Psoas muscle (tissue), 8 donors: Measurements from ENCODE around the gene CDC16. TPM values are rescaled to one million over a fixed set of nuclear protein-coding genes. Genes with fewer than 3 reads are reported as not detected.
"Not testable (repeated sequence)": the region's sequence is repeated elsewhere in the genome, so short reads cannot be mapped to it uniquely, and the experiment has no call there.

Experiments
- ATAC-seq, 4 donors: fragments of 200-7000 bp; cut with Tn5 transposase; one replicate each; pipeline ENCODE4 v1.9.1; 2020; ENCODE audit warnings: moderate library complexity in 3 of 4, mild to moderate bottlenecking in 2 of 4
- DNase-seq, 2 donors: peaks; one replicate each; pipeline ENCODE4 v3.0.0-alpha.2; 2020
- H3K27ac ChIP-seq: fragments of 200-600 bp; one replicate; pipeline ENCODE4 v1.8.0; 2022
- H3K27me3 ChIP-seq, 3 donors: fragments of 200-600 bp in 1 of 3; one replicate each; pipeline versions ENCODE4 v1.6.1 to v1.8.0; 2013 to 2022; ENCODE audit warnings: low read length in 2 of 3, mild to moderate bottlenecking in 2 of 3, moderate library complexity in 1 of 3; ENCODE audit not compliant: insufficient read depth in 3 of 3
- H3K36me3 ChIP-seq, 2 donors: fragments of 200-600 bp in 1 of 2; one replicate each; pipeline versions ENCODE4 v1.6.1 to v1.8.0; 2013 to 2022; ENCODE audit warnings: low read depth in 1 of 2, mild to moderate bottlenecking in 1 of 2, moderate library complexity in 1 of 2; ENCODE audit not compliant: insufficient read depth in 1 of 2
- H3K4me1 ChIP-seq: fragments of 200-600 bp; one replicate; pipeline ENCODE4 v1.8.0; 2022
- H3K4me3 ChIP-seq: fragments of 200-600 bp; one replicate; pipeline ENCODE4 v1.8.0; 2022; ENCODE audit warnings: mild to moderate bottlenecking
- H3K9me3 ChIP-seq: fragments of 200-600 bp; one replicate; pipeline ENCODE4 v1.8.0; 2022
- WGBS, 3 donors: extraction: QIAGEN DNeasy Blood & Tissue Kit; methylation state at CpG; one replicate each; pipeline versions ENCODE4 v1.1.6 to v1.1.7; 2013; 5-methylcytosine and 5-hydroxymethylcytosine counted together
- intact Hi-C, 2 donors: fragments of 100-400 bp; cut with DNase I; formaldehyde crosslinking; loops; one replicate each; pipeline versions ENCODE4 v1.11.0 to v1.14.2; 2022
- polyA plus RNA-seq, 3 donors: library from polyadenylated mRNA; stranded (reverse); fragments of 200-250 nt; gene quantifications; one replicate each; pipeline ENCODE4 v1.2.3, GENCODE V29; 2013
- total RNA-seq, 4 donors: library from RNA; stranded (reverse); fragmentation: NEBNext Ultra II Directional in 2 of 4; extraction: Animal tissue kit (Norgen Biotek cat#: 25700) in 2 of 4; gene quantifications; one replicate each; pipeline versions ENCODE4 v1.2.1 to v1.2.4, GENCODE V29; 2021 to 2023
- TF ChIP-seq, protein P1 (sequence below): fragments of 200-600 bp; IDR thresholded peaks from one replicate; pipeline ENCODE4 v1.8.0; 2022; ENCODE audit warnings: antibody characterized with exemption
- donor health status: healthy with polysubstance abuse.
- donor health status: DM: no; HTN: no; CAD: no; lungs with moderate emphysema.
- donor health status: Bipolar disorder and iron deficiency.
- donor health status: healthy.
- donor health status: DM: yes; HTN: yes; CAD: no.
- donor health status: DM: no; HTN: no; CAD: no.
- donor health status: DM: no; HTN: no; CAD: no.
- donor health status: DM: yes; HTN: yes; CAD: no.

CDC16 gene
- total and polyA plus RNA-seq, 7 donors, result 29.6 to 59.6 (median 41.7) TPM

DNA sequence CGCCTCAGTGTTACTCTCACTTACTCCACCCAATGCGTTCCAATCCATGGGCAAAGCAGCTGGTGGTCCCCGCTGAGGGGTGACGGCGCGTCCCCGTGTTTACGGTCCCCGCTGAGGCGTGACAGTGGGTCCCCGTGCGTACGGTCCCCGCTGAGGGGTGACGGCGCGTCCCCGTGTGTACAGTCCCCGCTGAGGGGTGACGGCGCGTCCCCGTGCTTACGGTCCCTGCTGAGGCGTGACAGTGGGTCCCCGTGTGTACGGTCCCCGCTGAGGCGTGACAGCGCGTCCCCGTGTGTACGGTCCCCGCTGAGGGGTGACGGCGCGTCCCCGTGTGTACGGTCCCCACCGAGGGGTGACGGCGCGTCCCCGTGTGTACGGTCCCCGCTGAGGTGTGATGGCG, 36.1 kb upstream of the CDC16 start:
- no peaks in the 10 kb centered on the region for H3K36me3 ChIP-seq
- 56 to 98% (median 97%) methylated on average over 11 to 47 of the region's 47 CpGs for WGBS, 3 donors
- intact Hi-C loops, result no loop called here

DNA sequence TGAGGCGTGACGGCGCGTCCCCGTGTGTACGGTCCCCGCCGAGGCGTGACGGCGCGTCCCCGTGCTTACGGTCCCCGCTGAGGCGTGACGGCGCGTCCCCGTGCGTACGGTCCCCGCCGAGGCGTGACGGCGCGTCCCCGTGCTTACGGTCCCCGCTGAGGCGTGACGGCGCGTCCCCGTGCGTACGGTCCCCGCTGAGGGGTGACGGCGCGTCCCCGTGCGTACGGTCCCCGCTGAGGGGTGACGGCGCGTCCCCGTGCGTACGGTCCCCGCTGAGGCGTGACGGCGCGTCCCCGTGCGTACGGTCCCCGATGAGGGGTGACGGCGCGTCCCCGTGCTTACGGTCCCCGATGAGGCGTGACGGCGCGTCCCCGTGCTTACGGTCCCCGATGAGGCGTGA, 35.2 kb upstream of the CDC16 start:
- H3K27me3 ChIP-seq, result peaks cover 0 to 33% (median 9%) of the 10 kb centered on the region in 3 donors
- H3K4me3 ChIP-seq, H3K4me1 ChIP-seq, H3K9me3 ChIP-seq, ATAC-seq, DNase-seq, intact Hi-C loops, H3K36me3 ChIP-seq, H3K27ac ChIP-seq: not testable (repeated sequence)
- WGBS, 3 donors, result 7 to 51% (median 12%) methylated on average over 40 to 66 of the region's 75 CpGs

More for the DNA sequence above, 36.1 kb upstream of the CDC16 start:
- Histone ChIP-seq H3K4me1 (no peaks in the 10 kb centered on the region), H3K9me3 (no peaks in the 10 kb centered on the region), H3K27me3 (peaks cover 0 to 33% (median 9%) of the 10 kb centered on the region in 3 donors), H3K27ac (no peak overlapping the region), H3K4me3 (no peak overlapping the region)
- TF ChIP-seq, protein P1, sequence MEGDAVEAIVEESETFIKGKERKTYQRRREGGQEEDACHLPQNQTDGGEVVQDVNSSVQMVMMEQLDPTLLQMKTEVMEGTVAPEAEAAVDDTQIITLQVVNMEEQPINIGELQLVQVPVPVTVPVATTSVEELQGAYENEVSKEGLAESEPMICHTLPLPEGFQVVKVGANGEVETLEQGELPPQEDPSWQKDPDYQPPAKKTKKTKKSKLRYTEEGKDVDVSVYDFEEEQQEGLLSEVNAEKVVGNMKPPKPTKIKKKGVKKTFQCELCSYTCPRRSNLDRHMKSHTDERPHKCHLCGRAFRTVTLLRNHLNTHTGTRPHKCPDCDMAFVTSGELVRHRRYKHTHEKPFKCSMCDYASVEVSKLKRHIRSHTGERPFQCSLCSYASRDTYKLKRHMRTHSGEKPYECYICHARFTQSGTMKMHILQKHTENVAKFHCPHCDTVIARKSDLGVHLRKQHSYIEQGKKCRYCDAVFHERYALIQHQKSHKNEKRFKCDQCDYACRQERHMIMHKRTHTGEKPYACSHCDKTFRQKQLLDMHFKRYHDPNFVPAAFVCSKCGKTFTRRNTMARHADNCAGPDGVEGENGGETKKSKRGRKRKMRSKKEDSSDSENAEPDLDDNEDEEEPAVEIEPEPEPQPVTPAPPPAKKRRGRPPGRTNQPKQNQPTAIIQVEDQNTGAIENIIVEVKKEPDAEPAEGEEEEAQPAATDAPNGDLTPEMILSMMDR, result no peak
- DNase-seq (no peak), ATAC-seq (no peak)

GRCh38 chr13:114199954-114200353, 34.7 kb upstream of the CDC16 start:
- ATAC-seq (peak in 1 of 4 donors; percentile 35), DNase-seq (no peak)
- H3K27ac ChIP-seq, result no peak overlapping the region
- peak overlapping the region; percentile 27 for H3K4me3 ChIP-seq
- H3K27me3 ChIP-seq, result peaks cover 0 to 33% (median 9%) of the 10 kb centered on the region in 3 donors
- intact Hi-C loops, result no loop called here
- no peaks in the 10 kb centered on the region for H3K9me3 ChIP-seq
- TF ChIP-seq, protein P1, result no peak
- 5 to 49% (median 6%) methylated on average over 28 to 42 of the region's 42 CpGs for WGBS, 3 donors
- no peaks in the 10 kb centered on the region for H3K36me3 ChIP-seq
- no peaks in the 10 kb centered on the region for H3K4me1 ChIP-seq

DNA sequence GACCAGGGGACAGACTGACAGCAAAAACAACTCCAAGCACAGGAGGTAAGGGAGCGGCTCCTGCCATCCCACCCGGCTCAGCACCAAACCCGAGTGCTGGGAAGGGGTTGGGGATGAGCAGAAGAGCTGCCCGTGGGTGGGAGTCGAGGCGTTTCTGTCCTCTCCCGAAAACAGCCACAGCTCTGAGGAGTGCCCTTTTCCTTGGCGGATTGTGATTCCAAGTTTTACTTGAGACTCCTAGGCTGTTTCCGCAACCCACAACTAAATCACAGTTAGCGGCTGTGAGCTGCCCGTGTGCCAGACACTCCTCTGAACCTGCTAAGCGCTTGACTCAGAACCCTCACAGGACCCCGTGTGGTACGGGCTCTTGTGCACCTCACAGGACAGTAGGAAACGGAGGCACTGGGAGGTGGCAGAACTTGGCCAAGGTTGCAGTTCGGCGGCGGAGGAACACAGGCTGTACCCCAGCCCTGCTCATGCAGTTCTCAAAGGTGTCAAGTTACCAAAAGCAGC, 34.2 kb upstream of the CDC16 start:
- Histone ChIP-seq H3K4me1 (no peaks in the 10 kb centered on the region), H3K36me3 (no peaks in the 10 kb centered on the region), H3K27ac (no peak overlapping the region), H3K27me3 (peaks cover 0 to 33% (median 9%) of the 10 kb centered on the region in 3 donors), H3K9me3 (no peaks in the 10 kb centered on the region), H3K4me3 (peak overlapping the region; percentile 27)
- ATAC-seq (peak in 2 of 4 donors; percentile 38 to 55), DNase-seq (no peak)
- intact Hi-C loops, result no loop called here
- TF ChIP-seq, protein P1, result no peak
- WGBS, 3 donors, result 16 to 36% (median 16%) methylated on average over 18 of the region's 18 CpGs

DNA sequence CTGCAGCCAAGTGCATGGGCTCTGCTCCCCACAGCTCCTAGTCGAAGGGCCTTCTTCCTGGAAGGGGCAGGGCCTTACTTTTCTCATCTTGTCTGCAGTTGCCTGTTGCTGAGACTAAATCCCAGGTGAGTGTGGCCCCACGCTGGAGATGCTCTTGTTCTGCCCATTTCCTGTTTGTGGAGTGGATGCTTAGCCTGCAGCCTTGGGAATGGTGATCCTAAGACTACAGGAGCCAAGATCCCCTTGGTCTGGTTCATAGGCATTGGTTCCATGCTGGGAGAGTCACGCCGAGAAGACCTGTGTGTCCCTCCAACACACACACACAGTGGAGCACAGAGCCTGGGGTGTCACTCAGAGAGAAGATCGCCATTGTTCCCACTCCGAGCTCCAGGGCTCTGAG, 32.1 kb upstream of the CDC16 start:
- DNase-seq (no peak), ATAC-seq (no peak)
- intact Hi-C loops, result no loop called here
- Histone ChIP-seq H3K9me3 (no peaks in the 10 kb centered on the region), H3K4me3 (no peak overlapping the region), H3K27ac (no peak overlapping the region), H3K27me3 (peaks cover 0 to 25% (median 9%) of the 10 kb centered on the region in 3 donors), H3K4me1 (no peaks in the 10 kb centered on the region), H3K36me3 (no peaks in the 10 kb centered on the region)
- TF ChIP-seq, protein P1, result no peak
- WGBS, 3 donors, result 89 to 90% (median 90%) methylated on average over 6 of the region's 6 CpGs
